H9 (cell line): ENCODE data around the gene FOXO6. TPM values are rescaled to one million over a fixed set of nuclear protein-coding genes. Genes with fewer than 3 reads are reported as not detected.

Experiments used
- DNase-seq: peaks from one replicate; pipeline ENCODE4 v3.0.0-alpha.2; 2017
- H2AFZ ChIP-seq: one replicate; pipeline ENCODE4 v1.6.1; 2013; ENCODE audit warnings: mild to moderate bottlenecking, low read length, control low read depth, moderate library complexity
- H2AK5ac ChIP-seq: 2 replicates; pipeline ENCODE4 v1.6.1; 2013; ENCODE audit warnings: low read length, control low read depth, mixed read lengths; ENCODE audit not compliant: insufficient read length
- H2BK120ac ChIP-seq: one replicate; pipeline ENCODE4 v1.6.1; 2013; ENCODE audit warnings: low read depth, mild to moderate bottlenecking, low read length, control low read depth, inconsistent platforms; ENCODE audit not compliant: poor library complexity, severe bottlenecking
- H2BK12ac ChIP-seq: 2 replicates; pipeline ENCODE4 v1.6.1; 2013; ENCODE audit warnings: low read length, control low read depth, mixed read lengths, low read depth; ENCODE audit not compliant: insufficient read length
- H2BK15ac ChIP-seq: 2 replicates; pipeline ENCODE4 v1.6.1; 2013; ENCODE audit warnings: low read depth, low read length, control low read depth
- H2BK20ac ChIP-seq: one replicate; pipeline ENCODE4 v1.6.1; 2013; ENCODE audit warnings: low read depth, mild to moderate bottlenecking, low read length, control low read depth, inconsistent platforms; ENCODE audit not compliant: poor library complexity, severe bottlenecking
- H2BK5ac ChIP-seq: 2 replicates; pipeline ENCODE4 v1.6.1; 2013; ENCODE audit warnings: low read length, control low read depth, mixed read lengths; ENCODE audit not compliant: insufficient read length
- H3K14ac ChIP-seq: 2 replicates; pipeline ENCODE4 v1.6.1; 2013; ENCODE audit warnings: low read length, control low read depth; ENCODE audit not compliant: insufficient read depth
- H3K18ac ChIP-seq: 2 replicates; pipeline ENCODE4 v1.6.1; 2013; ENCODE audit warnings: low read depth, mild to moderate bottlenecking, mixed read lengths, low read length, control low read depth; ENCODE audit not compliant: insufficient read length
- H3K23ac ChIP-seq: 2 replicates; pipeline ENCODE4 v1.6.1; 2013; ENCODE audit warnings: low read length, control low read depth, mixed read lengths, low read depth; ENCODE audit not compliant: insufficient read length
- H3K23me2 ChIP-seq: 2 replicates; pipeline ENCODE4 v1.6.1; 2013; ENCODE audit warnings: low read depth, mild to moderate bottlenecking, mixed read lengths, low read length, control low read depth; ENCODE audit not compliant: insufficient read length, poor library complexity, severe bottlenecking
- H3K27ac ChIP-seq: 2 replicates; pipeline ENCODE4 v1.5.1; 2013; ENCODE audit warnings: low read length, control low read depth, mixed read lengths, low read depth; ENCODE audit not compliant: insufficient read length
- H3K27me3 ChIP-seq: 2 replicates; pipeline ENCODE4 v1.6.1; 2013; ENCODE audit warnings: low read length, control low read depth, inconsistent platforms; ENCODE audit not compliant: insufficient read depth
- H3K4ac ChIP-seq: 2 replicates; pipeline ENCODE4 v1.6.1; 2013; ENCODE audit warnings: low read depth, mild to moderate bottlenecking, control low read depth, inconsistent platforms, low read length, moderate library complexity
- H3K4me1 ChIP-seq: 2 replicates; pipeline ENCODE4 v1.6.1; 2013; ENCODE audit warnings: low read length, control low read depth, inconsistent platforms; ENCODE audit not compliant: insufficient read depth
- H3K4me2 ChIP-seq: 2 replicates; pipeline ENCODE4 v1.6.1; 2013; ENCODE audit warnings: low read length, control low read depth, mixed read lengths; ENCODE audit not compliant: insufficient read length, insufficient read depth
- H3K56ac ChIP-seq: 2 replicates; pipeline ENCODE4 v1.6.1; 2013; ENCODE audit warnings: low read depth, mild to moderate bottlenecking, mixed read lengths, low read length, control low read depth; ENCODE audit not compliant: insufficient read length
- H3K79me1 ChIP-seq: 2 replicates; pipeline ENCODE4 v1.6.1; 2013; ENCODE audit warnings: low read depth, mild to moderate bottlenecking, moderate library complexity, low read length, control low read depth, inconsistent platforms; ENCODE audit not compliant: insufficient read depth, poor library complexity, severe bottlenecking
- H3K79me2 ChIP-seq: 2 replicates; pipeline ENCODE4 v1.6.1; 2013; ENCODE audit warnings: low read length, control low read depth, inconsistent platforms; ENCODE audit not compliant: insufficient read depth
- H3K9ac ChIP-seq: 2 replicates; pipeline ENCODE4 v1.6.1; 2013; ENCODE audit warnings: low read length, control low read depth, mixed read lengths; ENCODE audit not compliant: insufficient read length; ENCODE audit errors: extremely low read depth
- H3K9me3 ChIP-seq: one replicate; pipeline ENCODE4 v1.6.1; 2013; ENCODE audit warnings: low read depth, low read length, inconsistent platforms; ENCODE audit not compliant: control insufficient read depth
- H3T11ph ChIP-seq: one replicate; pipeline ENCODE4 v1.6.1; 2013; ENCODE audit warnings: mild to moderate bottlenecking, low read length, control low read depth, inconsistent platforms
- H4K20me1 ChIP-seq: one replicate; pipeline ENCODE4 v1.6.1; 2013; ENCODE audit not compliant: control insufficient read depth, insufficient read length, insufficient read depth
- H4K5ac ChIP-seq: 2 replicates; pipeline ENCODE4 v1.6.1; 2013; ENCODE audit warnings: low read depth, mild to moderate bottlenecking, mixed read lengths, low read length, control low read depth; ENCODE audit not compliant: insufficient read length
- H4K8ac ChIP-seq: replicated peaks from 2 replicates; pipeline ENCODE4 v1.6.1; 2013; ENCODE audit warnings: low read length, control low read depth, mixed read lengths, low read depth; ENCODE audit not compliant: insufficient read length
- H4K91ac ChIP-seq: 2 replicates; pipeline ENCODE4 v1.6.1; 2013; ENCODE audit warnings: low read depth, mild to moderate bottlenecking, moderate library complexity, mixed read lengths, low read length, control low read depth; ENCODE audit not compliant: insufficient read length
- H3K27ac Mint-ChIP-seq, 3 experiments: 2 replicates in 2 of 3; 3 replicates in 1 of 3; pipeline ENCODE4 v1.8.0; 2020 to 2021; ENCODE audit warnings: mixed read lengths in 3 of 3, mild to moderate bottlenecking in 1 of 3, moderate library complexity in 1 of 3
- H3K27me3 Mint-ChIP-seq: 2 replicates; pipeline ENCODE4 v1.8.0; 2021; ENCODE audit warnings: low read depth, mild to moderate bottlenecking, moderate library complexity, mixed read lengths
- H3K36me3 Mint-ChIP-seq, 3 experiments: 2 replicates in 2 of 3; 3 replicates in 1 of 3; pipeline ENCODE4 v1.8.0; 2020 to 2021; ENCODE audit warnings: low read depth in 3 of 3, mixed read lengths in 3 of 3; ENCODE audit not compliant: insufficient read depth in 1 of 3
- H3K4me1 Mint-ChIP-seq, 2 experiments: 2 replicates each; pipeline ENCODE4 v1.8.0; 2020; ENCODE audit warnings: mixed read lengths in 2 of 2
- H3K4me3 Mint-ChIP-seq, 2 experiments: 2 replicates in 1 of 2; 3 replicates in 1 of 2; pipeline ENCODE4 v1.8.0; 2020 to 2021; ENCODE audit warnings: mild to moderate bottlenecking in 2 of 2, mixed read lengths in 2 of 2, moderate library complexity in 1 of 2
- H3K9me3 Mint-ChIP-seq, 2 experiments: 2 replicates in 1 of 2; 3 replicates in 1 of 2; pipeline ENCODE4 v1.8.0; 2020; ENCODE audit warnings: mild to moderate bottlenecking in 2 of 2, mixed read lengths in 2 of 2, moderate library complexity in 1 of 2
- WGBS: extraction: QIAGEN DNeasy Blood & Tissue Kit; methylation state at CpG from one replicate; pipeline ENCODE4 v1.1.7; 2013; ENCODE audit warnings: missing lambda C conversion rate, low lambda C conversion rate, mixed read lengths; ENCODE audit not compliant: insufficient read length; ENCODE audit errors: extremely low coverage; 5-methylcytosine and 5-hydroxymethylcytosine counted together
- total RNA-seq: library from RNA; stranded (reverse); gene quantifications from 2 replicates; pipeline ENCODE4 v1.2.1, GENCODE V29; 2021
- TF ChIP-seq, protein P1 (sequence below): fragments of 200-600 bp; sonication (generic); conservative IDR thresholded peaks from 3 replicates; pipeline ENCODE4 v1.8.0; 2021; ENCODE audit warnings: antibody characterized with exemption, mild to moderate bottlenecking

FOXO6 gene
- total RNA-seq, 1 experiment from 2014 or later: 0.83 TPM

DNA sequence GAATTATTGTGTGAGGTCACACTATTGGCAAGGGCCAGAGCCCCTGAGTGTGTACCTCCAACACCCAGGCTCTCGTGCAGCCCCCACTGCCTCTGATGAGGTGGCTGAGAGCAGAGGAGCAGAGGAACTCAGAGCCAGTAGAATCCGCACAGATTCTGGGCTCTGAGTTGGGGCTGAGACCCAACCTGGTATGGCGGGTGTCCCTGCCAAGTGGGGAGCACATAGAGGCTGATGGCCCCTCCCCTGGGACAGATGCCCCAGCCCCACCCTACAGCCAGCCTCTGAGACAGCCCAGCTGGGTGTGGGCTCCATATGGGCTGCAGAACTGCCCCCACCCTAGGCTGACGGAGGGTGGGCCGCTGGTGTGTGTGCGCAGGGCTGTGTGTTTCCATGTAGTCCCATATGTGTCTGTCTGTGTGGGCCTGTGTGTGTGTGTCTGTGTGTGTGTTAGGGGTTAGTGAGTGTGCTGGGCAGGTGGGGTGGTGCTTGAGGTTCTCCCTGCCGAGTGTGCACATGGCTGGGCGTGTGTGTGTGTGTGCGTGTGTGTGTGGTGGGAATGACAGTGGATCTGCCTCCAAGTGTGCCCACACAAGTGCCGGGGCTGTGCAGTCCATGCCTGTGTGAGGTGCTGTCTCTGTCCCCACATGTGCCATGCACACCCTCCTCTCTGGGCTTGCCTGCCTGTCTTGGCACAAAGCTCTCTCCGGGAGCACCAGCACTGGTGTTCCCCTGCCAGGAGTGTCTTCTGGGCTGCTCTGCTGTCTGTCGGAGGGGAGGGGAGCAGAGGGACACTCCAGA lies 24.4 kb downstream of the FOXO6 start:
- H3K4ac ChIP-seq: no peak overlapping the region
- no peak overlapping the region for H4K91ac ChIP-seq
- no peak overlapping the region for H2BK120ac ChIP-seq
- H3K27ac ChIP-seq: no peak overlapping the region
- H3K79me1 ChIP-seq: no peaks in the 10 kb centered on the region
- no peak overlapping the region for H2AFZ ChIP-seq
- no peak overlapping the region for H3K4me3 Mint-ChIP-seq
- H3K56ac ChIP-seq: no peak overlapping the region
- no peak overlapping the region; the same call in 1 of the 2 replicates for H3K14ac ChIP-seq
- no peak overlapping the region for H2BK20ac ChIP-seq
- H2BK12ac ChIP-seq: no peak overlapping the region
- H3T11ph ChIP-seq: no peak overlapping the region
- H3K79me2 ChIP-seq: no peaks in the 10 kb centered on the region
- H3K27me3 ChIP-seq: peaks cover 11% of the 10 kb centered on the region; the same call in 1 of the 2 replicates
- no CpG with 5 or more reads among the region's 12 CpGs for WGBS
- H3K4me2 ChIP-seq: no peak overlapping the region
- H4K20me1 ChIP-seq: no peaks in the 10 kb centered on the region
- H3K9ac ChIP-seq: no peak overlapping the region
- H2AK5ac ChIP-seq: no peak overlapping the region
- no peak overlapping the region for H4K8ac ChIP-seq
- H3K27ac Mint-ChIP-seq: no peak overlapping the region
- no peaks in the 10 kb centered on the region for H3K9me3 ChIP-seq
- no peak overlapping the region for H3K23ac ChIP-seq
- no peaks in the 10 kb centered on the region; a peak in 1 of 7 replicates for H3K36me3 Mint-ChIP-seq
- H4K5ac ChIP-seq: no peak overlapping the region
- no peak for DNase-seq
- H2BK5ac ChIP-seq: no peak overlapping the region
- TF ChIP-seq, protein P1, sequence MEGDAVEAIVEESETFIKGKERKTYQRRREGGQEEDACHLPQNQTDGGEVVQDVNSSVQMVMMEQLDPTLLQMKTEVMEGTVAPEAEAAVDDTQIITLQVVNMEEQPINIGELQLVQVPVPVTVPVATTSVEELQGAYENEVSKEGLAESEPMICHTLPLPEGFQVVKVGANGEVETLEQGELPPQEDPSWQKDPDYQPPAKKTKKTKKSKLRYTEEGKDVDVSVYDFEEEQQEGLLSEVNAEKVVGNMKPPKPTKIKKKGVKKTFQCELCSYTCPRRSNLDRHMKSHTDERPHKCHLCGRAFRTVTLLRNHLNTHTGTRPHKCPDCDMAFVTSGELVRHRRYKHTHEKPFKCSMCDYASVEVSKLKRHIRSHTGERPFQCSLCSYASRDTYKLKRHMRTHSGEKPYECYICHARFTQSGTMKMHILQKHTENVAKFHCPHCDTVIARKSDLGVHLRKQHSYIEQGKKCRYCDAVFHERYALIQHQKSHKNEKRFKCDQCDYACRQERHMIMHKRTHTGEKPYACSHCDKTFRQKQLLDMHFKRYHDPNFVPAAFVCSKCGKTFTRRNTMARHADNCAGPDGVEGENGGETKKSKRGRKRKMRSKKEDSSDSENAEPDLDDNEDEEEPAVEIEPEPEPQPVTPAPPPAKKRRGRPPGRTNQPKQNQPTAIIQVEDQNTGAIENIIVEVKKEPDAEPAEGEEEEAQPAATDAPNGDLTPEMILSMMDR: no peak
- H2BK15ac ChIP-seq: no peak overlapping the region
- H3K4me1 ChIP-seq: peaks cover 6% of the 10 kb centered on the region; the same call in 1 of the 2 replicates
- H3K9me3 Mint-ChIP-seq: no peaks in the 10 kb centered on the region; a peak in 2 of 5 replicates
- H3K27me3 Mint-ChIP-seq: peaks cover 64% of the 10 kb centered on the region
- H3K23me2 ChIP-seq: peaks cover 22% of the 10 kb centered on the region
- no peak overlapping the region for H3K18ac ChIP-seq
- H3K4me1 Mint-ChIP-seq: peaks cover 40 to 55% of the 10 kb centered on the region in 2 experiments
